ENCODE data around the gene NUP37. TPM values are rescaled to one million over a fixed set of nuclear protein-coding genes. Genes with fewer than 3 reads are reported as not detected.

NUP37 gene
- total and polyA plus RNA-seq, 2 of the 13 experiments (the other 11 are each of a cell fraction or from before 2014, with no cell fraction given): 50.6 to 80.1 TPM

- TF ChIP-seq MEIS1 (CRISPR knock-in tag; IDR thresholded peaks at IDR 0.05; ENCODE audit: borderline replicate concordance) (peak; percentile 20; the same call in 1 of the 2 replicates), FOXM1 (CRISPR knock-in tag; IDR thresholded peaks at IDR 0.05) (peak; percentile 97), HDAC1 (CRISPR knock-in tag; IDR thresholded peaks at IDR 0.05) (peak; percentile 95), MED1 (CRISPR knock-in tag; IDR thresholded peaks at IDR 0.05) (peak; percentile 54), SRY (CRISPR knock-in tag; IDR thresholded peaks at IDR 0.05) (0 out of 2 replicates have a peak, but pooled peaks have one; percentile 30), ZNF17 (CRISPR knock-in tag; IDR thresholded peaks at IDR 0.05) (no peak), GATAD1 (CRISPR knock-in tag; IDR thresholded peaks at IDR 0.05) (peak; percentile 95), ARNT2 (CRISPR knock-in tag; IDR thresholded peaks at IDR 0.05; ENCODE audit: low read depth) (peak; percentile 97), TERF1 (CRISPR knock-in tag; IDR thresholded peaks at IDR 0.05) (0 out of 2 replicates have a peak, but pooled peaks have one; percentile 74), FOXO1 (CRISPR knock-in tag; IDR thresholded peaks at IDR 0.05) (peak; percentile 46), ZNF274 (CRISPR knock-in tag; IDR thresholded peaks at IDR 0.05) (peak; percentile 45), KDM6A (CRISPR knock-in tag; IDR thresholded peaks at IDR 0.05; ENCODE audit: low read depth) (no peak), ZNF280D (CRISPR knock-in tag; IDR thresholded peaks at IDR 0.05) (peak; percentile 82), ZNF772 (CRISPR knock-in tag; IDR thresholded peaks at IDR 0.05) (peak; percentile 94), U2AF2 (IDR thresholded peaks at IDR 0.05; ENCODE audit: low read depth, low read length) (no peak), HNF1B (CRISPR knock-in tag; IDR thresholded peaks at IDR 0.05) (peak; percentile 78), SIN3B (IDR thresholded peaks at IDR 0.05; ENCODE audit: low read length) (peak; percentile 97), ZNF768 (CRISPR knock-in tag; IDR thresholded peaks at IDR 0.05) (peak; percentile 75), ZMAT3 (CRISPR knock-in tag; conservative IDR thresholded peaks at IDR 0.05) (0 out of 2 replicates have a peak, but pooled peaks have one; percentile 6)
- TF ChIP-seq, protein P1, sequence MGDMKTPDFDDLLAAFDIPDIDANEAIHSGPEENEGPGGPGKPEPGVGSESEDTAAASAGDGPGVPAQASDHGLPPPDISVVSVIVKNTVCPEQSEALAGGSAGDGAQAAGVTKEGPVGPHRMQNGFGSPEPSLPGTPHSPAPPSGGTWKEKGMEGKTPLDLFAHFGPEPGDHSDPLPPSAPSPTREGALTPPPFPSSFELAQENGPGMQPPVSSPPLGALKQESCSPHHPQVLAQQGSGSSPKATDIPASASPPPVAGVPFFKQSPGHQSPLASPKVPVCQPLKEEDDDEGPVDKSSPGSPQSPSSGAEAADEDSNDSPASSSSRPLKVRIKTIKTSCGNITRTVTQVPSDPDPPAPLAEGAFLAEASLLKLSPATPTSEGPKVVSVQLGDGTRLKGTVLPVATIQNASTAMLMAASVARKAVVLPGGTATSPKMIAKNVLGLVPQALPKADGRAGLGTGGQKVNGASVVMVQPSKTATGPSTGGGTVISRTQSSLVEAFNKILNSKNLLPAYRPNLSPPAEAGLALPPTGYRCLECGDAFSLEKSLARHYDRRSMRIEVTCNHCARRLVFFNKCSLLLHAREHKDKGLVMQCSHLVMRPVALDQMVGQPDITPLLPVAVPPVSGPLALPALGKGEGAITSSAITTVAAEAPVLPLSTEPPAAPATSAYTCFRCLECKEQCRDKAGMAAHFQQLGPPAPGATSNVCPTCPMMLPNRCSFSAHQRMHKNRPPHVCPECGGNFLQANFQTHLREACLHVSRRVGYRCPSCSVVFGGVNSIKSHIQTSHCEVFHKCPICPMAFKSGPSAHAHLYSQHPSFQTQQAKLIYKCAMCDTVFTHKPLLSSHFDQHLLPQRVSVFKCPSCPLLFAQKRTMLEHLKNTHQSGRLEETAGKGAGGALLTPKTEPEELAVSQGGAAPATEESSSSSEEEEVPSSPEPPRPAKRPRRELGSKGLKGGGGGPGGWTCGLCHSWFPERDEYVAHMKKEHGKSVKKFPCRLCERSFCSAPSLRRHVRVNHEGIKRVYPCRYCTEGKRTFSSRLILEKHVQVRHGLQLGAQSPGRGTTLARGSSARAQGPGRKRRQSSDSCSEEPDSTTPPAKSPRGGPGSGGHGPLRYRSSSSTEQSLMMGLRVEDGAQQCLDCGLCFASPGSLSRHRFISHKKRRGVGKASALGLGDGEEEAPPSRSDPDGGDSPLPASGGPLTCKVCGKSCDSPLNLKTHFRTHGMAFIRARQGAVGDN (CRISPR knock-in tag; IDR thresholded peaks at IDR 0.05): peak; percentile 96
Observed at GRCh38 chr12:102119674-102120563, at the start of gene NUP37, which contains the start of gene PARPBP (continued).
